Activated T-helper 1 cell treated with Interleukin-2 at 50 U/mL for 16 hours (primary cell): Measurements from ENCODE around the gene ICAM5.
A peak's percentile ranks its signal among the peaks of the same experiment; 100 is the strongest.

Source experiments
- DNase-seq: peaks from one replicate; pipeline ENCODE4 v3.0.0-alpha.2; 2020; ENCODE audit warnings: low read depth

Gene ICAM5

GRCh38 chr19:10291554-10292205 is 1.9 kb downstream of the ICAM5 start:
- DNase-seq, result no peak

GRCh38 chr19:10292206-10292788 is 2.5 kb downstream of the ICAM5 start:
- DNase-seq, result peak; percentile 39

GRCh38 chr19:10292789-10293636 is 3.3 kb downstream of the ICAM5 start:
- DNase-seq, result no peak

GRCh38 chr19:10293637-10294367 is 4.0 kb downstream of the ICAM5 start:
- DNase-seq, result no peak

GRCh38 chr19:10294368-10294697 is 4.6 kb downstream of the ICAM5 start:
- DNase-seq, result no peak

- peak; percentile 53 for DNase-seq
Measured at GRCh38 chr19:10295305-10295846, 5.6 kb downstream of the ICAM5 start.

GRCh38 chr19:10295847-10296591 is 6.3 kb downstream of the ICAM5 start:
- no peak for DNase-seq

- DNase-seq, result no peak
Measured at GRCh38 chr19:10299545-10300458, 10.1 kb downstream of the ICAM5 start.

- no peak for DNase-seq
Measured at GRCh38 chr19:10305139-10305806, 15.5 kb downstream of the ICAM5 start.

- no peak for DNase-seq
Measured at GRCh38 chr19:10306327-10306726, 16.6 kb downstream of the ICAM5 start.

- DNase-seq, result no peak
Measured at GRCh38 chr19:10309423-10309822, 19.7 kb downstream of the ICAM5 start, which contains the start of gene ZGLP1. Gene ZGLP1 (minus strand): TSS chr19:10309815.

GRCh38 chr19:10315335-10316214 is 25.8 kb downstream of the ICAM5 start, which contains the start of gene FDX2:
Gene FDX2 (minus strand): TSS chr19:10316015. CDS start chr19:10315996, 19 bp downstream.
- peak; percentile 82 for DNase-seq

- no peak for DNase-seq
Measured at GRCh38 chr19:10316229-10317044, 26.7 kb downstream of the ICAM5 start.

GRCh38 chr19:10317045-10317856 is 27.5 kb downstream of the ICAM5 start:
- no peak for DNase-seq

GRCh38 chr19:10317857-10318462 is 28.2 kb downstream of the ICAM5 start:
- DNase-seq, result no peak
